Measurements from ENCODE around the gene HDHD2. TPM values are rescaled to one million over a fixed set of nuclear protein-coding genes. Genes with fewer than 3 reads are reported as not detected.

Gene HDHD2
- total RNA-seq, 1 experiment from 2014 or later = 48.0 TPM

DNA sequence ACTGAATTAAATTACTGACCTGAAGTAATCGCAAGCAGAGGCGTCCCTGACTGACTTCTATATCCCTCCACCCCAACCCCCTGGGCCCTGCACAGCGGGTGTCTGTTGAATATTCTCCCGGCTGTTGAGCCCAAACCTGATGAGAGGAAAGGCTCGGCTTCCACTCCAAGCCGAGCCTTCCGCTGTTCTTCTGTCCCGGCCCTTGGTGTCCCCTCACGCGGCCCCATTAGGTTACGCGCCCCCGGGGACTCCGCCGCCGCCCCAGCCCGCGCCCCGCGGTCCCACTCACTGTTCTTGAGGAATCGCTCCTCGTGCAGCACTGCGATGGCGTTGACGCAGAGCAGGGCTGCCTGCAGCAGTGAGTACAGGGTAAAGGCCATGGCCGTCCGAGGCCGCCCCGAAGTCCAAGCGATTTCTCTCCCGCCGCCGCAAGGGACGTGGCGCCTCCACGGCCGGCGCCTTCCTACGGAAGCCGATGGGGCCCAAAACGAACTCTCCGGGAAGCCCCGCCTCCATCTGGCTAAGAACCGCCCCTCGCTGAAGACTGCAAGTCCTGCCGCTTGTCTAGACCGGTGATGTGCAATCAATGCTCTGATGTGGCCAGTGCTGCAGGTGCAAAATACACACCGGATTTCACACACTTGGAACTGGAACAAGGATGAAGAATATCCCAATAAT is 25.7 kb upstream of the HDHD2 start, which contains the start of gene IER3IP1:
Gene IER3IP1, minus strand, starts transcription at position 467 of the 678 bp plus-strand sequence. Its CDS starts 87 bp downstream, at position 380.
- Mint-ChIP-seq H3K9me3 (ENCODE audit: unreplicated experiment) (no peaks in the 10 kb centered on the region), H3K27me3 (ENCODE audit: insufficient read depth, unreplicated experiment) (no peaks in the 10 kb centered on the region), H3K36me3 (ENCODE audit: insufficient read depth, unreplicated experiment) (no peaks in the 10 kb centered on the region), H3K4me3 (ENCODE audit: unreplicated experiment) (no peak within 1 kb of the TSS), H3K4me1 (ENCODE audit: insufficient read depth, unreplicated experiment) (no peaks in the 10 kb centered on the region), H3K27ac (ENCODE audit: low read depth, unreplicated experiment) (no peak within 1 kb of the TSS)
- ChIA-PET CTCF (interaction anchor here (0.7 kb wide), 1 partner anchor 29 kb away, joined by 3 read pairs; no protein-coding TSS in a partner anchor), POLR2A (interaction anchor here (1.3 to 3.0 kb wide), 3 partner anchors 8 to 26 kb away, joined by 3 to 32 read pairs (median 18); partner anchors contain the start of gene HDHD2)
- BruUV-seq (replicated peaks) = no TSS peak
- intact Hi-C loops (cut with micrococcal nuclease) = no loop called here
- DNase-seq (ENCODE audit: unreplicated experiment) = peak; percentile 89
- TF ChIP-seq, protein P1, sequence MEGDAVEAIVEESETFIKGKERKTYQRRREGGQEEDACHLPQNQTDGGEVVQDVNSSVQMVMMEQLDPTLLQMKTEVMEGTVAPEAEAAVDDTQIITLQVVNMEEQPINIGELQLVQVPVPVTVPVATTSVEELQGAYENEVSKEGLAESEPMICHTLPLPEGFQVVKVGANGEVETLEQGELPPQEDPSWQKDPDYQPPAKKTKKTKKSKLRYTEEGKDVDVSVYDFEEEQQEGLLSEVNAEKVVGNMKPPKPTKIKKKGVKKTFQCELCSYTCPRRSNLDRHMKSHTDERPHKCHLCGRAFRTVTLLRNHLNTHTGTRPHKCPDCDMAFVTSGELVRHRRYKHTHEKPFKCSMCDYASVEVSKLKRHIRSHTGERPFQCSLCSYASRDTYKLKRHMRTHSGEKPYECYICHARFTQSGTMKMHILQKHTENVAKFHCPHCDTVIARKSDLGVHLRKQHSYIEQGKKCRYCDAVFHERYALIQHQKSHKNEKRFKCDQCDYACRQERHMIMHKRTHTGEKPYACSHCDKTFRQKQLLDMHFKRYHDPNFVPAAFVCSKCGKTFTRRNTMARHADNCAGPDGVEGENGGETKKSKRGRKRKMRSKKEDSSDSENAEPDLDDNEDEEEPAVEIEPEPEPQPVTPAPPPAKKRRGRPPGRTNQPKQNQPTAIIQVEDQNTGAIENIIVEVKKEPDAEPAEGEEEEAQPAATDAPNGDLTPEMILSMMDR (IDR thresholded peaks at IDR 0.05; ENCODE audit: unreplicated experiment) = no peak

DNA sequence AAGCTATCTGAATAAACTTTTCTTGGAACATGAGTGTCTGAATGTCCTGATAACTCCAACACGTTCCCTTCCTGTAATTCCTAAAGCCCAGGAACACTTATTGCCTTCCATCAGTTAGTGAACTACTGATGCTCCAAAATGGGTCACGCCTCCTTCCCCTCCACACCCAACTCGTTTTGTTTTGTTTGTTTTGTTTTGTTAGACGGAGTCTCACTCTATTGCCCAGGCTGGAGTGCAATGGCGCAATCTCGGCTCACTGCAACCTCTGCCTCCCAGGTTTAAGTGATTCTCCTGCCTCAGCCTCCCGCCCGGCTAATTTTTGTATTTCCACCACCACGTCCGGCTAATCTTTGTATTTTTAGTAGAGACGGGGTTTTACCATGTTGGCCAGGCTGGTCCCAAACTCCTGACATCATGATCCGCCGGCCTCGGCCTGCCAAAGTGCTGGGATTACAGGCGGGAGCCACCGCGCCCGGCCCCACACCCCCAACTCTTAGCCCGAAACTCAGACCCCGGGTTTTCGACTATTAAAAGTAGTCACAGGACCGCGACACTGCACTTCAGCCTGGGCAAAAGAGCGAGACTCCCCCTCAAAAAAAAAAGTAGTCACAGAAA is 25.1 kb upstream of the HDHD2 start:
- no peaks in the 10 kb centered on the region for H3K9me3 Mint-ChIP-seq (ENCODE audit: unreplicated experiment)
- H3K4me3 Mint-ChIP-seq (ENCODE audit: unreplicated experiment) = no peak overlapping the region
- intact Hi-C loops (cut with micrococcal nuclease) = no loop called here
- no peak overlapping the region for H3K27ac Mint-ChIP-seq (ENCODE audit: low read depth, unreplicated experiment)
- no peaks in the 10 kb centered on the region for H3K36me3 Mint-ChIP-seq (ENCODE audit: insufficient read depth, unreplicated experiment)
- no peaks in the 10 kb centered on the region for H3K27me3 Mint-ChIP-seq (ENCODE audit: insufficient read depth, unreplicated experiment)
- peak; percentile 13 for DNase-seq (ENCODE audit: unreplicated experiment)
- POLR2A ChIA-PET = interaction anchor here (0.6 to 2.3 kb wide), 6 partner anchors 8 to 748 kb away, joined by 3 to 32 read pairs (median 4); partner anchors contain the start of gene HDHD2
- CTCF ChIA-PET = interaction anchor here (0.6 kb wide), 1 partner anchor 1884 kb away, joined by 3 read pairs; no protein-coding TSS in a partner anchor
- H3K4me1 Mint-ChIP-seq (ENCODE audit: insufficient read depth, unreplicated experiment) = no peaks in the 10 kb centered on the region
- TF ChIP-seq, protein P1 (IDR thresholded peaks at IDR 0.05; ENCODE audit: unreplicated experiment) = no peak
- BruUV-seq (replicated peaks) = no TSS peak

GRCh38 chr18:47174545-47175116 is 24.3 kb upstream of the HDHD2 start:
- H3K27me3 Mint-ChIP-seq (ENCODE audit: insufficient read depth, unreplicated experiment) = no peaks in the 10 kb centered on the region
- peak; percentile 56 for DNase-seq (ENCODE audit: unreplicated experiment)
- intact Hi-C loops (cut with micrococcal nuclease) = no loop called here
- H3K36me3 Mint-ChIP-seq (ENCODE audit: insufficient read depth, unreplicated experiment) = no peaks in the 10 kb centered on the region
- TF ChIP-seq, protein P1 (IDR thresholded peaks at IDR 0.05; ENCODE audit: unreplicated experiment) = no peak
- BruUV-seq (replicated peaks) = no TSS peak
- ChIA-PET POLR2A (interaction anchor here (0.6 to 2.3 kb wide), 7 partner anchors 9 to 749 kb away, joined by 3 to 32 read pairs (median 3); partner anchors contain the start of gene HDHD2), CTCF (interaction anchor here (0.6 to 0.8 kb wide), 2 partner anchors 574 to 1885 kb away, joined by 3 to 4 read pairs; no protein-coding TSS in a partner anchor)
- H3K4me3 Mint-ChIP-seq (ENCODE audit: unreplicated experiment) = no peak overlapping the region
- H3K27ac Mint-ChIP-seq (ENCODE audit: low read depth, unreplicated experiment) = no peak overlapping the region
- H3K4me1 Mint-ChIP-seq (ENCODE audit: insufficient read depth, unreplicated experiment) = no peaks in the 10 kb centered on the region
- no peaks in the 10 kb centered on the region for H3K9me3 Mint-ChIP-seq (ENCODE audit: unreplicated experiment)

- intact Hi-C loops (cut with micrococcal nuclease) = no loop called here
- no TSS peak for BruUV-seq (replicated peaks)
- Mint-ChIP-seq H3K27ac (ENCODE audit: low read depth, unreplicated experiment) (no peak overlapping the region), H3K9me3 (ENCODE audit: unreplicated experiment) (no peaks in the 10 kb centered on the region), H3K4me3 (ENCODE audit: unreplicated experiment) (no peak overlapping the region), H3K4me1 (ENCODE audit: insufficient read depth, unreplicated experiment) (no peaks in the 10 kb centered on the region), H3K27me3 (ENCODE audit: insufficient read depth, unreplicated experiment) (no peaks in the 10 kb centered on the region), H3K36me3 (ENCODE audit: insufficient read depth, unreplicated experiment) (no peaks in the 10 kb centered on the region)
- TF ChIP-seq, protein P1 (IDR thresholded peaks at IDR 0.05; ENCODE audit: unreplicated experiment) = no peak
- no peak for DNase-seq (ENCODE audit: unreplicated experiment)
- CTCF ChIA-PET = interaction anchor here (1.2 kb wide), 1 partner anchor 32 kb away, joined by 4 read pairs; no protein-coding TSS in a partner anchor
- POLR2A ChIA-PET = interaction anchor here (0.7 to 1.1 kb wide), 2 partner anchors 9 to 22 kb away, joined by 3 to 5 read pairs; partner anchors contain the start of gene HDHD2
These were observed 22.2 kb upstream of the HDHD2 start for GRCh38 chr18:47172476-47172875.
